ENCODE data around the gene C2CD2. TPM values are rescaled to one million over a fixed set of nuclear protein-coding genes. Genes with fewer than 3 reads are reported as not detected.
A peak's percentile ranks its signal among the peaks of the same experiment; 100 is the strongest.

The C2CD2 gene
- total RNA-seq, 2 donors from 2014 or later: 26.3 to 28.7 TPM

GRCh38 chr21:41888749-41889376 is 65.0 kb downstream of the C2CD2 start:
- Histone ChIP-seq H3K9me3 (ENCODE audit: control insufficient read depth, low read length) (no peaks in the 10 kb centered on the region), H3K36me3 (ENCODE audit: control insufficient read depth, insufficient read depth, low read length) (no peaks in the 10 kb centered on the region), H3K27ac (ENCODE audit: low read depth, low read length) (no peak overlapping the region), H3K4me1 (ENCODE audit: control insufficient read depth, insufficient read depth, low read length) (no peaks in the 10 kb centered on the region), H3K9ac (ENCODE audit: extremely low read depth, low read length, poor library complexity, severe bottlenecking) (no peak overlapping the region), H3K4me3 (ENCODE audit: low read length) (no peak overlapping the region), H3K27me3 (ENCODE audit: control insufficient read depth, insufficient read depth, low read length, poor library complexity, severe bottlenecking) (no peaks in the 10 kb centered on the region)
- no peak for DNase-seq
- WGBS, 2 experiments (ENCODE audit: insufficient coverage in 1 of 2, insufficient read length in 1 of 2): 88 to 95% methylated on average over 9 to 13 of the region's 13 CpGs
- H3K36me3 Mint-ChIP-seq (ENCODE audit: low read depth): peaks cover 13% of the 10 kb centered on the region
- H3K4me3 Mint-ChIP-seq: no peak overlapping the region
- peaks cover 7% of the 10 kb centered on the region for H3K4me1 Mint-ChIP-seq
- no peak for TF ChIP-seq CTCF (conservative IDR thresholded peaks at IDR 0.05)
- H3K27ac Mint-ChIP-seq: peak overlapping the region; percentile 35
- no peaks in the 10 kb centered on the region for H3K9me3 Mint-ChIP-seq
- no peaks in the 10 kb centered on the region for H3K27me3 Mint-ChIP-seq (ENCODE audit: insufficient read depth)

- Histone ChIP-seq H3K36me3 (ENCODE audit: control insufficient read depth, insufficient read depth, low read length) (no peaks in the 10 kb centered on the region), H3K9ac (ENCODE audit: extremely low read depth, low read length, poor library complexity, severe bottlenecking) (no peak overlapping the region), H3K9me3 (ENCODE audit: control insufficient read depth, low read length) (no peaks in the 10 kb centered on the region), H3K4me3 (ENCODE audit: low read length) (no peak overlapping the region), H3K4me1 (ENCODE audit: control insufficient read depth, insufficient read depth, low read length) (no peaks in the 10 kb centered on the region), H3K27ac (ENCODE audit: low read depth, low read length) (no peak overlapping the region), H3K27me3 (ENCODE audit: control insufficient read depth, insufficient read depth, low read length, poor library complexity, severe bottlenecking) (no peaks in the 10 kb centered on the region)
- H3K4me3 Mint-ChIP-seq: no peak overlapping the region
- H3K27ac Mint-ChIP-seq: no peak overlapping the region
- H3K9me3 Mint-ChIP-seq: no peaks in the 10 kb centered on the region
- peaks cover 7% of the 10 kb centered on the region for H3K4me1 Mint-ChIP-seq
- H3K27me3 Mint-ChIP-seq (ENCODE audit: insufficient read depth): no peaks in the 10 kb centered on the region
- no peak for TF ChIP-seq CTCF (conservative IDR thresholded peaks at IDR 0.05)
- DNase-seq: no peak
- WGBS, 2 experiments (ENCODE audit: insufficient coverage in 1 of 2, insufficient read length in 1 of 2): 96 to 100% methylated on average over 2 to 5 of the region's 5 CpGs
- H3K36me3 Mint-ChIP-seq (ENCODE audit: low read depth): peaks cover 13% of the 10 kb centered on the region
These were observed 66.2 kb downstream of the C2CD2 start for GRCh38 chr21:41887667-41888066.

GRCh38 chr21:41886328-41886727 is 67.5 kb downstream of the C2CD2 start:
- no peaks in the 10 kb centered on the region for H3K27me3 Mint-ChIP-seq (ENCODE audit: insufficient read depth)
- Histone ChIP-seq H3K27me3 (ENCODE audit: control insufficient read depth, insufficient read depth, low read length, poor library complexity, severe bottlenecking) (no peaks in the 10 kb centered on the region), H3K27ac (ENCODE audit: low read depth, low read length) (no peak overlapping the region), H3K9me3 (ENCODE audit: control insufficient read depth, low read length) (no peaks in the 10 kb centered on the region), H3K36me3 (ENCODE audit: control insufficient read depth, insufficient read depth, low read length) (no peaks in the 10 kb centered on the region), H3K4me3 (ENCODE audit: low read length) (no peak overlapping the region), H3K4me1 (ENCODE audit: control insufficient read depth, insufficient read depth, low read length) (no peaks in the 10 kb centered on the region), H3K9ac (ENCODE audit: extremely low read depth, low read length, poor library complexity, severe bottlenecking) (no peak overlapping the region)
- H3K36me3 Mint-ChIP-seq (ENCODE audit: low read depth): peaks cover 13% of the 10 kb centered on the region
- DNase-seq: no peak
- no peak for TF ChIP-seq CTCF (conservative IDR thresholded peaks at IDR 0.05)
- H3K4me1 Mint-ChIP-seq: peaks cover 9% of the 10 kb centered on the region
- no peaks in the 10 kb centered on the region for H3K9me3 Mint-ChIP-seq
- WGBS, 2 experiments (ENCODE audit: insufficient coverage in 1 of 2, insufficient read length in 1 of 2): 85 to 87% methylated on average over 7 of the region's 7 CpGs
- H3K27ac Mint-ChIP-seq: no peak overlapping the region
- H3K4me3 Mint-ChIP-seq: no peak overlapping the region
